IMR-90 (cell line): Measurements from ENCODE around the gene PMAIP1. TPM values are rescaled to one million over a fixed set of nuclear protein-coding genes. Genes with fewer than 3 reads are reported as not detected.
A peak's percentile ranks its signal among the peaks of the same experiment; 100 is the strongest.

ENCODE experiments used
- ATAC-seq: fragments of 200-7000 bp; cut with Tn5 transposase; 2 replicates; pipeline ENCODE4 v1.9.1; 2020; ENCODE audit warnings: low read depth, mild to moderate bottlenecking, moderate library complexity
- BruUV-seq: library from RNA; stranded (reverse); fragments of 400-500 nt; replicated peaks from 2 replicates; lab custom pipeline; 2021; lab: Mats Ljungman, UMichigan
- CTCF ChIA-PET: fragments of 300-600 bp; formaldehyde crosslinking; extraction: SDS; loops from one replicate; lab custom pipeline; 2021; ENCODE audit warnings: antibody characterized with exemption; lab: Yijun Ruan, JAX
- POLR2A ChIA-PET: fragments of 300-600 bp; sonication (Branson Sonifier 250); formaldehyde crosslinking; loops from one replicate; lab custom pipeline; 2022; ENCODE audit warnings: antibody characterized with exemption; ENCODE audit not compliant: unreplicated experiment; lab: Charles Lee
- DNase-seq: peaks from one replicate; pipeline ENCODE4 v3.0.0; 2013
- H2AFZ ChIP-seq: replicated peaks from 2 replicates; pipeline ENCODE3; 2013; ENCODE audit warnings: low read length, mild to moderate bottlenecking; ENCODE audit not compliant: poor library complexity
- H2AK5ac ChIP-seq: 2 replicates; pipeline ENCODE4 v1.6.1; 2013; ENCODE audit warnings: low read depth, low read length, inconsistent platforms
- H2AK9ac ChIP-seq: replicated peaks from 2 replicates; pipeline ENCODE3; 2013; ENCODE audit warnings: mild to moderate bottlenecking, low read depth, low read length, moderate library complexity; ENCODE audit not compliant: poor library complexity
- H2BK120ac ChIP-seq: 2 replicates; pipeline ENCODE4 v1.6.1; 2013; ENCODE audit warnings: low read depth, low read length, inconsistent platforms
- H2BK15ac ChIP-seq: 3 replicates; pipeline ENCODE4 v1.6.1; 2013; ENCODE audit warnings: low read depth, low read length, inconsistent platforms
- H2BK20ac ChIP-seq: 2 replicates; pipeline ENCODE4 v1.6.1; 2013; ENCODE audit warnings: low read depth, mild to moderate bottlenecking, inconsistent platforms, low read length, moderate library complexity
- H2BK5ac ChIP-seq: 2 replicates; pipeline ENCODE4 v1.6.1; 2013; ENCODE audit warnings: mild to moderate bottlenecking, low read depth, low read length, inconsistent platforms; ENCODE audit not compliant: poor library complexity, severe bottlenecking
- H3K14ac ChIP-seq: replicated peaks from 2 replicates; pipeline ENCODE4 v1.6.1; 2013; ENCODE audit warnings: low read depth, low read length, inconsistent platforms
- H3K18ac ChIP-seq: 2 replicates; pipeline ENCODE4 v1.6.1; 2013; ENCODE audit warnings: low read depth, low read length, control low read depth
- H3K23ac ChIP-seq: 2 replicates; pipeline ENCODE4 v1.6.1; 2013; ENCODE audit warnings: low read depth, low read length, inconsistent platforms
- H3K27ac ChIP-seq: 2 replicates; pipeline ENCODE4 v1.5.1; 2013; ENCODE audit warnings: mild to moderate bottlenecking, control low read depth, low read length; ENCODE audit not compliant: insufficient read depth
- H3K27me3 ChIP-seq: 2 replicates; pipeline ENCODE4 v1.6.1; 2013; ENCODE audit warnings: low read length; ENCODE audit not compliant: control insufficient read depth, insufficient read depth
- H3K36me3 ChIP-seq: 2 replicates; pipeline ENCODE4 v1.6.1; 2013; ENCODE audit warnings: low read length, mixed read lengths; ENCODE audit not compliant: control insufficient read depth, insufficient read depth
- H3K4ac ChIP-seq: 2 replicates; pipeline ENCODE4 v1.6.1; 2013; ENCODE audit warnings: low read depth, low read length, inconsistent platforms
- H3K4me1 ChIP-seq: 2 replicates; pipeline ENCODE4 v1.6.1; 2013; ENCODE audit warnings: low read length, mixed read lengths; ENCODE audit not compliant: control insufficient read depth, insufficient read depth
- H3K4me2 ChIP-seq: 2 replicates; pipeline ENCODE4 v1.6.1; 2013; ENCODE audit warnings: low read depth, mild to moderate bottlenecking, control low read depth, low read length, moderate library complexity
- H3K4me3 ChIP-seq: 2 replicates; pipeline ENCODE4 v1.5.1; 2013; ENCODE audit warnings: low read depth, mild to moderate bottlenecking, control low read depth, low read length, moderate library complexity; ENCODE audit not compliant: insufficient read depth
- H3K56ac ChIP-seq: 2 replicates; pipeline ENCODE4 v1.6.1; 2013; ENCODE audit warnings: low read length, inconsistent platforms; ENCODE audit not compliant: insufficient read depth; ENCODE audit errors: extremely low read depth
- H3K79me1 ChIP-seq, 2 experiments: 2 replicates each; pipeline ENCODE4 v1.6.1; 2013; ENCODE audit warnings: low read length in 2 of 2, inconsistent platforms in 1 of 2, low read depth in 1 of 2
- H3K9ac ChIP-seq: 2 replicates; pipeline ENCODE4 v1.6.1; 2013; ENCODE audit warnings: low read depth, low read length, control low read depth
- H3K9me1 ChIP-seq: 2 replicates; pipeline ENCODE4 v1.6.1; 2013; ENCODE audit warnings: low read length, inconsistent platforms; ENCODE audit not compliant: insufficient read depth
- H3K9me3 ChIP-seq: 2 replicates; pipeline ENCODE4 v1.6.1; 2013; ENCODE audit warnings: low read length; ENCODE audit not compliant: control insufficient read depth, insufficient read depth
- H4K20me1 ChIP-seq: 2 replicates; pipeline ENCODE4 v1.6.1; 2013; ENCODE audit warnings: low read length, inconsistent platforms; ENCODE audit not compliant: insufficient read depth
- H4K5ac ChIP-seq: 2 replicates; pipeline ENCODE4 v1.6.1; 2013; ENCODE audit warnings: mild to moderate bottlenecking, low read depth, low read length, control low read depth
- H4K8ac ChIP-seq, 2 experiments: 2 replicates each; pipeline ENCODE4 v1.6.1; 2013; ENCODE audit warnings: low read depth in 2 of 2, low read length in 2 of 2, control low read depth in 1 of 2, inconsistent platforms in 1 of 2
- H4K91ac ChIP-seq: 2 replicates; pipeline ENCODE4 v1.6.1; 2013; ENCODE audit warnings: low read depth, low read length, inconsistent platforms; ENCODE audit not compliant: insufficient read depth
- CTCF ChIP-seq: conservative IDR thresholded peaks from 2 replicates; pipeline ENCODE4 v1.5.1; 2012; ENCODE audit warnings: mild to moderate bottlenecking, low read depth, low read length, improper control_type of control experiment
- MAFK ChIP-seq: IDR thresholded peaks from 2 replicates; pipeline ENCODE4 v1.6.1; 2012; ENCODE audit warnings: low read depth, low read length, improper control_type of control experiment
- MAZ ChIP-seq: IDR thresholded peaks from 2 replicates; pipeline ENCODE4 v1.6.1; 2012; ENCODE audit warnings: low read depth, mild to moderate bottlenecking, low read length, improper control_type of control experiment, moderate library complexity, borderline replicate concordance
- NFE2L2 ChIP-seq: fragments of 150-350 bp; IDR thresholded peaks from 2 replicates; pipeline ENCODE4 v1.6.1; 2016; ENCODE audit warnings: low read depth, mild to moderate bottlenecking, low read length
- USF2 ChIP-seq: fragments of 150-350 bp; IDR thresholded peaks from 2 replicates; pipeline ENCODE4 v1.6.1; 2017; ENCODE audit warnings: mild to moderate bottlenecking, antibody characterized with exemption, low read length, low read depth
- WGBS, 2 experiments: methylation state at CpG; one replicate each; pipeline versions ENCODE4 v1.1.5 to v1.1.7; 2013; ENCODE audit warnings: missing lambda C conversion rate in 2 of 2; ENCODE audit not compliant: insufficient read length in 1 of 2; ENCODE audit errors: extremely low coverage in 2 of 2; 5-methylcytosine and 5-hydroxymethylcytosine counted together
- dilution Hi-C: fragments of 300-500 bp; cut with HindIII; formaldehyde crosslinking; loops from one replicate; pipeline ENCODE4 v1.14.3; 2018; ENCODE audit warnings: low sequenced_read_pairs; ENCODE audit not compliant: unreplicated experiment
- in situ Hi-C: fragments of 300-500 bp; cut with MboI; formaldehyde crosslinking; loops from 3 replicates; pipeline ENCODE4 v1.14.3; 2019; ENCODE audit warnings: low sequenced_read_pairs, inconsistent platforms, mixed read lengths
- intact Hi-C: fragments of 100-400 bp; cut with micrococcal nuclease; formaldehyde crosslinking; loops from 2 replicates; pipeline ENCODE4 v1.10.0; 2022
- polyA plus RNA-seq, 3 experiments: library from polyadenylated mRNA; depleted of rRNA; stranded (reverse); fragments of >200 nt; gene quantifications; 2 replicates each; pipeline ENCODE4 v1.2.3, GENCODE V29; 2012; ENCODE audit warnings: low replicate concordance in 1 of 3
- total RNA-seq: library from RNA; depleted of rRNA; stranded (reverse); fragments of >200 nt; gene quantifications from 2 replicates; pipeline ENCODE4 v1.2.3, GENCODE V29; 2012

Gene PMAIP1
- total and polyA plus RNA-seq, 2 of the 4 experiments (the other 2 are of a cell fraction): 14.0 to 30.1 TPM

DNA sequence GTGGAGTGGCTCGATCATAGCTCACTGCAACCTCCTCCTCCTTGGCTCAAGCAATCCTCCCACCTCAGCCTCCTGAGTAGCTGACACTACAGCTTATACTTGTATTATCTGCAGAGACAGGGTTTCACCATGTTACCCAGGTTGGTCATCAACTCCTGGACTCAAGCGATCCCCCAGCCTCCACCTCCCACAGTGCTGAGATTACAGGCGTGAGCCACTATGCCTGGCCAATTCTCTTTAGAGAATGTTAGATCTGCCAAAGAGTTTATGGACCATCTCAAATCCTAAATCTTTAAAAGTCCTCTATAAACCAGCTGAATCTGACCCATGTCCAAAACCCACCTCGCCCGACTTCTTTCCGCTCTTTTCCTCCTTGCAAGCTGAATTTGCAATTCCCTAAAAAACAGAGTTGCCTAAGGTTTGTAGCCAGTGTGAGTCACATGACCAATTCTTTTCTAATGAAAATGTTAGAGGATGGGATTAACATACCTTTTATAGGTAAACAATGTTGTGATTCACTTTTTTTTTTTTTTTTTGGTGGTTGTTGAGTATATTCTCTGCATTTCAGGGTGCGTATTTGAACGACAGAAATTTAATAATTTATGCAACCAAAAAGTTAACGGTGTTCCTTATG, 2.4 kb upstream of the PMAIP1 start:
- no peak overlapping the region for H2BK5ac ChIP-seq

More for the DNA sequence above, 2.4 kb upstream of the PMAIP1 start:
- BruUV-seq: no TSS peak
- Histone ChIP-seq H3K4me1 (peaks cover 7% of the 10 kb centered on the region), H2AK5ac (peak overlapping the region; percentile 70), H3K27ac (no peak overlapping the region), H2AK9ac (no peak overlapping the region), H3K4ac (peak overlapping the region; percentile 20; the same call in 1 of the 2 replicates), H4K5ac (no peak overlapping the region), H3K79me1 (peaks cover 19 to 28% of the 10 kb centered on the region in 2 experiments; a peak in 3 of 4 replicates), H3K36me3 (peaks cover under 1% of the 10 kb centered on the region; the same call in 1 of the 2 replicates), H4K20me1 (peaks cover 15% of the 10 kb centered on the region), H3K4me3 (no peak overlapping the region), H3K9ac (no peak overlapping the region), H3K18ac (no peak overlapping the region), H4K91ac (no peak overlapping the region), H2BK20ac (no peak overlapping the region), H3K56ac (no peak overlapping the region; the same call in 1 of the 2 replicates), H2BK15ac (peak overlapping the region; percentile 63; the same call in 2 of the 3 replicates), H3K9me3 (no peaks in the 10 kb centered on the region), H3K14ac (peak overlapping the region; percentile 33; the same call in 1 of the 2 replicates), H2BK120ac (no peak overlapping the region; the same call in 1 of the 2 replicates), H3K4me2 (no peak overlapping the region), H3K9me1 (peaks cover 7% of the 10 kb centered on the region; the same call in 1 of the 2 replicates), H4K8ac (peak overlapping the region in 1 of 2 experiments; percentile 60; a peak in 1 of 4 replicates), H2AFZ (no peak overlapping the region), H3K23ac (peak overlapping the region; percentile 50; the same call in 1 of the 2 replicates), H3K27me3 (no peaks in the 10 kb centered on the region)
- 57% methylated on average over 1 of the region's 9 CpGs; no CpG with 5 or more reads in 1 of the 2 experiments for WGBS, 2 experiments
- ATAC-seq (no peak), DNase-seq (no peak)
- POLR2A ChIA-PET: interaction anchor here (0.6 kb wide), 1 partner anchor 64 kb away, joined by 3 read pairs; no protein-coding TSS in a partner anchor
- CTCF ChIA-PET: interaction anchor here (1.0 kb wide), 1 partner anchor 13 kb away, joined by 3 read pairs; no protein-coding TSS in a partner anchor
- in situ Hi-C loops (no loop called here), intact Hi-C loops (loop anchor here (5.0 kb wide), 1 partner anchor 180 kb away; no protein-coding TSS in a partner anchor), dilution Hi-C loops (no loop called here)
- TF ChIP-seq CTCF (no peak), USF2 (no peak), MAZ (no peak), NFE2L2 (no peak), MAFK (no peak)
